Measurements from ENCODE around the gene GPR101. TPM values are rescaled to one million over a fixed set of nuclear protein-coding genes. Genes with fewer than 3 reads are reported as not detected.

Gene GPR101
- total RNA-seq: not detected

DNA sequence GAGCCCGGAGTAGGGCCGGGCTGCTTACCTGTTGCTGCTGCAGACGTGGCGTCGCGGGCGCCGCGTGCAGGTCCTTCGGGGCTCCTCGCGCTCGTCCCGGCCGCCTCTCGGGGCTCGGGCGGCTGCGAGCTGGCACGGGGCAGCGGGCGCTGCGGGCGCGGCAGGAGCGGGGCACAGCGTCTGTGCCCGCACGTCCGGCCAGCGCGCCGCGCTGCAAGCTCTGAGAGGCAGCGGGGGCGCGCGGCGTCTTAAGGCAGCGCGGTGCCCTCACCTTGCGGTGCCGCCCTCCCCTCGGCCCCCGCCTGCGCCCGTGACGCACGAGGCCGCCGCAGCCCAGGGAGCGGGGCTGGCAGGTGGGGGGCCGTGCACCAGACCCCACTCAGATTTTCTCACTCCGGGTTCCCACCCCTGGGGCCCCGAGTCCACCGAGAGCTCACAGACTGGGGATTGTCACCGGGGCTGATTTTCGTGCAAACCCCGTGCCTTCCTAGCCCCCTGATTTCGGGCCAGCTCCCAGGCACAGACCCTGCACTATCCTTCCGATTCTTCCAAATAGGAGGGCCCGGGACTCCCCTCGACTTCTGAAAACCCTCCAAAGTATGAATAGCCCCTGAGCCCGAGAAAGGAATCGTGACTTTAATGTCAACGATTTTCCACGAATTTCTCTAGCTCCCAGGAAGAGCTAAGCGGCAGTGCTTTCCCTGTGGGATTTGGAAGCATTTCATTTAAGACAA, at the start of gene GPR101:
TSS of gene GPR101 (minus strand) at position 222 of the 734 bp plus-strand sequence. CDS start 2,321 bp downstream, outside the sequence.
- Histone ChIP-seq H3K27ac (no peak within 1 kb of the TSS), H3K27me3 (peaks cover 0 to 75% of the 10 kb centered on the region in 2 donors), H3K4me3 (peak within 1 kb of the TSS in 2 of 3 donors; percentile 25 to 55), H3K36me3 (no peaks in the 10 kb centered on the region), H3K9me3 (peaks cover 0 to 5% of the 10 kb centered on the region in 2 donors), H3K4me1 (no peaks in the 10 kb centered on the region)
- intact Hi-C loops (cut with DNase I; ENCODE audit: low total_unique reads): no loop called here
- TF ChIP-seq POLR2A (IDR thresholded peaks at IDR 0.05) (no peak), POLR2AphosphoS5 (IDR thresholded peaks at IDR 0.05) (no peak)
- TF ChIP-seq, protein P1, sequence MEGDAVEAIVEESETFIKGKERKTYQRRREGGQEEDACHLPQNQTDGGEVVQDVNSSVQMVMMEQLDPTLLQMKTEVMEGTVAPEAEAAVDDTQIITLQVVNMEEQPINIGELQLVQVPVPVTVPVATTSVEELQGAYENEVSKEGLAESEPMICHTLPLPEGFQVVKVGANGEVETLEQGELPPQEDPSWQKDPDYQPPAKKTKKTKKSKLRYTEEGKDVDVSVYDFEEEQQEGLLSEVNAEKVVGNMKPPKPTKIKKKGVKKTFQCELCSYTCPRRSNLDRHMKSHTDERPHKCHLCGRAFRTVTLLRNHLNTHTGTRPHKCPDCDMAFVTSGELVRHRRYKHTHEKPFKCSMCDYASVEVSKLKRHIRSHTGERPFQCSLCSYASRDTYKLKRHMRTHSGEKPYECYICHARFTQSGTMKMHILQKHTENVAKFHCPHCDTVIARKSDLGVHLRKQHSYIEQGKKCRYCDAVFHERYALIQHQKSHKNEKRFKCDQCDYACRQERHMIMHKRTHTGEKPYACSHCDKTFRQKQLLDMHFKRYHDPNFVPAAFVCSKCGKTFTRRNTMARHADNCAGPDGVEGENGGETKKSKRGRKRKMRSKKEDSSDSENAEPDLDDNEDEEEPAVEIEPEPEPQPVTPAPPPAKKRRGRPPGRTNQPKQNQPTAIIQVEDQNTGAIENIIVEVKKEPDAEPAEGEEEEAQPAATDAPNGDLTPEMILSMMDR (IDR thresholded peaks at IDR 0.05): no peak
- no peak for DNase-seq (ENCODE audit: low spot score in 2 of 2)

DNA sequence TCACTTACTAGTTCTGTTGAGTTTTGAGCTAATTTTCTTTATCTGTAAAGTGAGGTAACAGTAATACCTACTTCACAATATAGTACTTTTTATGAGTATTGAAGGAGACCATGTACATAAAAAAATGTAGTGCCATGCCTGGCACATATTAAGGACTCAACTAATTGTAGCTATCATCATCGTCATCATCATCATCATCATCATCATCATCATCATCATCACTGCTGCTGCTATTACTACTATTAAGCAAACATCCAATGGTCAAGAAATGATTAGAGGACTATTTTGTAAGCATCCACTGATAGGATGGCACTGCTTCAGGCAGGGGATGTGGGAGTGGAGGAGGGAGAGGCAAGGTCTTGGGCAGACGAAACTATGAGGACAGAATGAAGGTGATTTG, 47.4 kb upstream of the GPR101 start:
- H3K27ac ChIP-seq: no peak overlapping the region
- no peaks in the 10 kb centered on the region for H3K36me3 ChIP-seq
- peaks cover 0 to 15% of the 10 kb centered on the region in 2 donors for H3K27me3 ChIP-seq
- no peaks in the 10 kb centered on the region for H3K9me3 ChIP-seq
- no peak overlapping the region for H3K4me3 ChIP-seq
- intact Hi-C loops (cut with DNase I; ENCODE audit: low total_unique reads): no loop called here
- no peaks in the 10 kb centered on the region for H3K4me1 ChIP-seq
- no peak for TF ChIP-seq POLR2AphosphoS5 (IDR thresholded peaks at IDR 0.05)
- TF ChIP-seq POLR2A (IDR thresholded peaks at IDR 0.05): no peak
- TF ChIP-seq, protein P1 (IDR thresholded peaks at IDR 0.05): no peak
- DNase-seq (ENCODE audit: low spot score in 2 of 2): no peak

DNA sequence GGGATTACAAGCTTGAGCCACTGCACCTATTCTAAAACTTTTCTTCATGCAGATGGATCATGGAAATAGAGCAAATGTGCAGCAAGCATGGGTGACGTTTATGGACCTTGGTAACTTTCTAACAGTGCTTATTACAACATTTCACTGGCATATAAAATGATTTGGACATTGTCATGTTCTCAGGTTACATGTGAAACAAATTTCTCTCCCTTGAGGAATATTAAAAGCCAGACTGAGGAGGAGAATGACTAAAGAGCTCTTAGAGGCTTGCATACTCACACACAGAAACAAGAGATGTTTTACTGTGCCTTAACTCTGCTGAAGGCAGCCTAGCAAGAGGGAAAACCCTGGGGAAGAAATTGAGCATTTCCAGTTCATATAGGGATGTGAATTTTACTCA, 38.6 kb upstream of the GPR101 start:
- H3K27ac ChIP-seq: no peak overlapping the region
- H3K4me1 ChIP-seq: no peaks in the 10 kb centered on the region
- no peak for DNase-seq (ENCODE audit: low spot score in 2 of 2)
- TF ChIP-seq, protein P1 (IDR thresholded peaks at IDR 0.05): no peak
- no peak for TF ChIP-seq POLR2A (IDR thresholded peaks at IDR 0.05)
- TF ChIP-seq POLR2AphosphoS5 (IDR thresholded peaks at IDR 0.05): no peak
- no peak overlapping the region for H3K4me3 ChIP-seq
- no peaks in the 10 kb centered on the region for H3K9me3 ChIP-seq
- peaks cover 0 to 20% of the 10 kb centered on the region in 2 donors for H3K27me3 ChIP-seq
- intact Hi-C loops (cut with DNase I; ENCODE audit: low total_unique reads): no loop called here
- no peaks in the 10 kb centered on the region for H3K36me3 ChIP-seq

DNA sequence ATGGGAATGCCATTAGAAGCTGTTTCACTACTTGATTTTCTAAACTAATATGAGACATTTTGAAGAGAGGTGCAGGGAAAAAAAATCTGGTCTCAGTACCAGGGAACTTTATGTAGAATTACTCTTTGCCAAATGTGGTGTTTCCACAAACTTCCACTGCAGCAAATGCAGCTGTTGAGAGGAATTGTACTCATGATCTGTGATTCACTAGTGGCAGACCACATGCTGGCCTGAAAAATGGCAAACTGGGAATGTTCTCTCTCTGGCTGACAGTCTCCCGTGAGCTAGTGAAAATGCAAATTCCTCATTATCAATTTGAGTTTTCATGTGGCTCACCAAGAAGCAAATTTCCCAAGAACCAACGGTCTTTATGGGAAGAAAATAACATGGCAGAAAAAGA, 37.8 kb upstream of the GPR101 start:
- intact Hi-C loops (cut with DNase I; ENCODE audit: low total_unique reads): no loop called here
- no peak for DNase-seq (ENCODE audit: low spot score in 2 of 2)

DNA sequence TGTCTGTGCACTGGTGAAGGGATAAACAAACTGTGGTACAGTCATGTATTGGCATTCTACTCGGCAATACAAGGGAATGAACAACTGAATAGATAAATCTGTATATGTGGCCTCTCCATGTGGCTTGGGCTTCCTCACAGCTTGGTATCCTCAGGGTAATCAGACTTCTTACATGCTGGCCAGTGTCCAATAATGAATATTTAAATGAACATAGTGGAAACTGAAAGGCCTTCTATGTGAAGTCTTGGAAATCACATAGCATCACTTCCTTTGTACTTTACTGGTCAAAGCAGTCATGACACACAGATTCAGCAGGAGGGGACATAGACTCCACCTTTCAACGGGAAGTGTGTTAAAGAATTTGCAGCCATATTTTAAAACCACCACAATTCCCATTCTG, 33.4 kb upstream of the GPR101 start:
- H3K9me3 ChIP-seq: no peaks in the 10 kb centered on the region
- no peak for TF ChIP-seq POLR2AphosphoS5 (IDR thresholded peaks at IDR 0.05)
- TF ChIP-seq, protein P1 (IDR thresholded peaks at IDR 0.05): no peak
- TF ChIP-seq POLR2A (IDR thresholded peaks at IDR 0.05): no peak
- intact Hi-C loops (cut with DNase I; ENCODE audit: low total_unique reads): no loop called here

More for the DNA sequence above, 37.8 kb upstream of the GPR101 start:
- no peak overlapping the region for H3K4me3 ChIP-seq
- H3K9me3 ChIP-seq: no peaks in the 10 kb centered on the region
- TF ChIP-seq POLR2A (IDR thresholded peaks at IDR 0.05): no peak
- no peak for TF ChIP-seq POLR2AphosphoS5 (IDR thresholded peaks at IDR 0.05)
- TF ChIP-seq, protein P1 (IDR thresholded peaks at IDR 0.05): no peak
- no peak overlapping the region for H3K27ac ChIP-seq
- no peaks in the 10 kb centered on the region for H3K36me3 ChIP-seq
- peaks cover 0 to 25% of the 10 kb centered on the region in 2 donors for H3K27me3 ChIP-seq
- no peaks in the 10 kb centered on the region for H3K4me1 ChIP-seq

More for the DNA sequence above, 33.4 kb upstream of the GPR101 start:
- Histone ChIP-seq H3K4me3 (no peak overlapping the region), H3K4me1 (no peaks in the 10 kb centered on the region), H3K36me3 (no peaks in the 10 kb centered on the region), H3K27me3 (peaks cover 0 to 35% of the 10 kb centered on the region in 2 donors), H3K27ac (no peak overlapping the region)
- no peak for DNase-seq (ENCODE audit: low spot score in 2 of 2)

Measured in breast epithelium (tissue), 4 donors.